Measurements from ENCODE around the gene SLC7A14.
A peak's percentile ranks its signal among the peaks of the same experiment; 100 is the strongest.

The SLC7A14 gene

DNA sequence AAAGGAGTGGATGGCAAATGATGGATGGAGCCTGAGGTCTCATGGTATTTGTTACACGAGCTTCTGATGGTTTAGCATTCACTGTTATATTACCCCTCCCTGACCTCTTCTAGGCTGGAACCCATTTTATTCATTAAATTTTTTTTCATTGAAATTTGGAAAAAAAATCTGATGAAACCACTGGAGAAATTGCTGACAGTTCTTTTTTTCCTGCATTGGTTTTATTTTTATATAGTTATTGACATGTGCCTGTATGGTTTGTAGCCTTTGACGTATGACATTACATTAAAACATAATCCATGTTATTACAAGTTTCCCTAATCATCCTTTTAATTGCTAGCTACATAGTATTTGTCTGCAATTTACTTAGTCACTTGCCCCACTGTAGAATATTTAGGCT lies 85.4 kb downstream of the SLC7A14 start:
- H3K4me2 ChIP-seq (ENCODE audit: low read depth, low read length, poor library complexity, severe bottlenecking): no peak overlapping the region
- no peaks in the 10 kb centered on the region for H3K9me2 ChIP-seq (replicated peaks; ENCODE audit: low read depth, low read length)
- H3F3A ChIP-seq (ENCODE audit: low read depth): no peaks in the 10 kb centered on the region
- H3K27me3 ChIP-seq (ENCODE audit: insufficient read depth, low read length, poor library complexity, severe bottlenecking): no peaks in the 10 kb centered on the region
- H3K4me1 ChIP-seq (ENCODE audit: insufficient read depth, low read length, poor library complexity, severe bottlenecking): no peaks in the 10 kb centered on the region
- TF ChIP-seq, protein P1, sequence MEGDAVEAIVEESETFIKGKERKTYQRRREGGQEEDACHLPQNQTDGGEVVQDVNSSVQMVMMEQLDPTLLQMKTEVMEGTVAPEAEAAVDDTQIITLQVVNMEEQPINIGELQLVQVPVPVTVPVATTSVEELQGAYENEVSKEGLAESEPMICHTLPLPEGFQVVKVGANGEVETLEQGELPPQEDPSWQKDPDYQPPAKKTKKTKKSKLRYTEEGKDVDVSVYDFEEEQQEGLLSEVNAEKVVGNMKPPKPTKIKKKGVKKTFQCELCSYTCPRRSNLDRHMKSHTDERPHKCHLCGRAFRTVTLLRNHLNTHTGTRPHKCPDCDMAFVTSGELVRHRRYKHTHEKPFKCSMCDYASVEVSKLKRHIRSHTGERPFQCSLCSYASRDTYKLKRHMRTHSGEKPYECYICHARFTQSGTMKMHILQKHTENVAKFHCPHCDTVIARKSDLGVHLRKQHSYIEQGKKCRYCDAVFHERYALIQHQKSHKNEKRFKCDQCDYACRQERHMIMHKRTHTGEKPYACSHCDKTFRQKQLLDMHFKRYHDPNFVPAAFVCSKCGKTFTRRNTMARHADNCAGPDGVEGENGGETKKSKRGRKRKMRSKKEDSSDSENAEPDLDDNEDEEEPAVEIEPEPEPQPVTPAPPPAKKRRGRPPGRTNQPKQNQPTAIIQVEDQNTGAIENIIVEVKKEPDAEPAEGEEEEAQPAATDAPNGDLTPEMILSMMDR (conservative IDR thresholded peaks at IDR 0.05; ENCODE audit: low read length): no peak
- TF ChIP-seq EZH2phosphoT487 (IDR thresholded peaks at IDR 0.05; ENCODE audit: borderline replicate concordance): no peak
- no peak overlapping the region for H2AFZ ChIP-seq (ENCODE audit: low read length)
- H3K9me3 ChIP-seq (ENCODE audit: insufficient read depth, low read depth, low read length): no peaks in the 10 kb centered on the region
- no peak overlapping the region for H3K9ac ChIP-seq (ENCODE audit: low read depth, low read length, poor library complexity, severe bottlenecking)
- no peaks in the 10 kb centered on the region for H3K36me3 ChIP-seq (ENCODE audit: insufficient read depth, low read length)
- H3K4me3 ChIP-seq (ENCODE audit: low read length, poor library complexity, severe bottlenecking): no peak overlapping the region
- H3K79me2 ChIP-seq (ENCODE audit: insufficient read depth, low read length): no peaks in the 10 kb centered on the region
- H4K20me1 ChIP-seq (ENCODE audit: insufficient read depth, low read length, poor library complexity, severe bottlenecking): no peaks in the 10 kb centered on the region

DNA sequence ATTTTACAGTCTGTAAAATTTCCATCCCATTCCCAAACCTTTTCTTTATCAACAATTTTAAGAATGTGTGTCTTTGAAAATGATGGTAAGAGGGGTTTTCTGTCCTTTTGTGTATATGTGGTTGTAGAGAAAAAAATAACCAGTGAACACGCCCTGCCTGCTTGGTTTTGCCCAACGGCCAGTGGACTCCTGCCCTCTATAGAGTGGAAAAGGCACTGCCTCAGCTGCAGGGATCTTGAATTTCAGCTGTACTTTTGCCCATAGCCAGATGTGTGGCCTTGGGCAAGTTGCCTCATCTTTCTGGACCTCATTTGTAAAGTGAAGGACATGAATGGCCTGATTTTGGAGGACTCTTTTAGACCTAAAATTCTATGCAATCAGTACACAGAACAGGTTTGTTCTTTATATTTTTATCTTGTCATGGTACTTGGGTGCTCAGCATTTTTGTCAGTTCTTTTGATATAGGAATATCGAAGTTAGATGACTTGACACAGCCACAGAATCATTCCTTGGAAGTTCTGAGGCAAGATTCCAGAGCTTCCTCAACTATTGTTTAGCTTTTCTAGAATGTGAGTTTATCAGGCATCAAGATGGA lies 86.2 kb downstream of the SLC7A14 start:
- H3K9me2 ChIP-seq (replicated peaks; ENCODE audit: low read depth, low read length): no peaks in the 10 kb centered on the region

DNA sequence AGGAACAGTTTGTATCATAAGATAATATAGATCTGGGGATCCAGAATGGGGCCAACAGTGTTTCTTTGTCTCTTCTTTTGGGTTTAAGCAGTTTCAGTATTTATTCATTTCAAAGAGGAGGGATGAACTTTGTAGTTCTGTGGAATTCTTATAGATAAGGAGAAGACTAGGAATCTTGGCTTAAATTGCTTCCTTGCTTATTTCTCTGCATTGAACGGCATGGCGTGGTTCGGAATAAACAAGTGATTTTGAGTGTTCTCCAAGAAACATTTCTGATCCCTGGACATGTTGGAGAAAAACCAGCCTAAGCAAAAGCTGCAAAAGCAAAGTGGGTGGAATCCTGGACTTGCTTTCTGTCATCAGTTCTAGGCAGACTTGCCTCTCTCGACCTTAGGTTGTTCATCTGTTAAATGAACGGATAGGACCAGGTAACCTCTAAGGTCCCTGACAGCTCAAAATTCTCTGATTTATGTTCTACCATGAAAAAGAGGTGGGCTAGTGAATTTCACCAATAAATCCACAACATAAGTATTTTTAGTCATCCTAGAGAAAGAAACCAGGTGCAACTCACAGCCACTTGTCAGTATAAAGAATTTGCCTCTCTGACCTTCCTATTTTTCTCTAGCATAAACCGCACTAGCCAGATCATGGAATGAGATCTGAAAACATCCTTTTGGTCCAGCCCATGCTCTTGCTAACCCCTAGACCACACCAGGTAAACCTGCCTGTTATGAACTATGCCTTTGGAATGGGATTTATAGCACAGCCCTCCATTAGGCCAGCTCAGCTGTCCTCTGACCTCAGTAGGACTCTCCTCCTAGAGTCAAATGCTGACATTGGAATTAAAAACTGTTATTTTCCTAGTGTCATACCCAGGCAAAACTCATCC lies 88.4 kb downstream of the SLC7A14 start:
- H3K9me3 ChIP-seq (ENCODE audit: insufficient read depth, low read depth, low read length): no peaks in the 10 kb centered on the region
- TF ChIP-seq EZH2phosphoT487 (IDR thresholded peaks at IDR 0.05; ENCODE audit: borderline replicate concordance): no peak
- TF ChIP-seq, protein P1 (conservative IDR thresholded peaks at IDR 0.05; ENCODE audit: low read length): no peak
- no peak overlapping the region for H3K4me2 ChIP-seq (ENCODE audit: low read depth, low read length, poor library complexity, severe bottlenecking)
- no peaks in the 10 kb centered on the region for H3K36me3 ChIP-seq (ENCODE audit: insufficient read depth, low read length)
- no peaks in the 10 kb centered on the region for H3K79me2 ChIP-seq (ENCODE audit: insufficient read depth, low read length)
- no peaks in the 10 kb centered on the region for H4K20me1 ChIP-seq (ENCODE audit: insufficient read depth, low read length, poor library complexity, severe bottlenecking)
- H2AFZ ChIP-seq (ENCODE audit: low read length): no peak overlapping the region
- no peaks in the 10 kb centered on the region for H3F3A ChIP-seq (ENCODE audit: low read depth)
- H3K9ac ChIP-seq (ENCODE audit: low read depth, low read length, poor library complexity, severe bottlenecking): no peak overlapping the region
- no peaks in the 10 kb centered on the region for H3K4me1 ChIP-seq (ENCODE audit: insufficient read depth, low read length, poor library complexity, severe bottlenecking)
- H3K27me3 ChIP-seq (ENCODE audit: insufficient read depth, low read length, poor library complexity, severe bottlenecking): no peaks in the 10 kb centered on the region
- no peaks in the 10 kb centered on the region for H3K9me2 ChIP-seq (replicated peaks; ENCODE audit: low read depth, low read length)
- H3K4me3 ChIP-seq (ENCODE audit: low read length, poor library complexity, severe bottlenecking): no peak overlapping the region

More for the DNA sequence above, 86.2 kb downstream of the SLC7A14 start:
- no peak for TF ChIP-seq EZH2phosphoT487 (IDR thresholded peaks at IDR 0.05; ENCODE audit: borderline replicate concordance)
- TF ChIP-seq, protein P1 (conservative IDR thresholded peaks at IDR 0.05; ENCODE audit: low read length): peak; percentile 77
- no peaks in the 10 kb centered on the region for H3F3A ChIP-seq (ENCODE audit: low read depth)
- no peak overlapping the region for H3K9ac ChIP-seq (ENCODE audit: low read depth, low read length, poor library complexity, severe bottlenecking)
- H3K36me3 ChIP-seq (ENCODE audit: insufficient read depth, low read length): no peaks in the 10 kb centered on the region
- H3K79me2 ChIP-seq (ENCODE audit: insufficient read depth, low read length): no peaks in the 10 kb centered on the region
- no peak overlapping the region for H3K4me2 ChIP-seq (ENCODE audit: low read depth, low read length, poor library complexity, severe bottlenecking)
- H2AFZ ChIP-seq (ENCODE audit: low read length): no peak overlapping the region
- H3K27me3 ChIP-seq (ENCODE audit: insufficient read depth, low read length, poor library complexity, severe bottlenecking): no peaks in the 10 kb centered on the region
- no peaks in the 10 kb centered on the region for H3K4me1 ChIP-seq (ENCODE audit: insufficient read depth, low read length, poor library complexity, severe bottlenecking)
- no peaks in the 10 kb centered on the region for H3K9me3 ChIP-seq (ENCODE audit: insufficient read depth, low read depth, low read length)
- no peaks in the 10 kb centered on the region for H4K20me1 ChIP-seq (ENCODE audit: insufficient read depth, low read length, poor library complexity, severe bottlenecking)
- no peak overlapping the region for H3K4me3 ChIP-seq (ENCODE audit: low read length, poor library complexity, severe bottlenecking)
